BJ (cell line): ENCODE measurements around the gene PTCD1. TPM values are rescaled to one million over a fixed set of nuclear protein-coding genes. Genes with fewer than 3 reads are reported as not detected.
"Not testable (repeated sequence)": the region's sequence is repeated elsewhere in the genome, so short reads cannot be mapped to it uniquely, and the experiment has no call there.

Source experiments
- CTCF ChIA-PET: fragments of 350-600 bp; formaldehyde crosslinking; extraction: SDS; loops from one replicate; lab custom pipeline; 2021; ENCODE audit warnings: antibody characterized with exemption, inconsistent platforms; lab: Yijun Ruan, JAX
- POLR2A ChIA-PET: fragments of 300-600 bp; sonication (Branson Sonifier 250); formaldehyde crosslinking; extraction: SDS; loops from one replicate; lab custom pipeline; 2021; ENCODE audit warnings: antibody characterized with exemption; lab: Charles Lee
- DNase-seq: peaks from one replicate; pipeline ENCODE4 v3.0.0-alpha.2; 2011; ENCODE audit warnings: low read depth
- H3K27me3 ChIP-seq: 2 replicates; pipeline ENCODE4 v1.6.0; 2011; ENCODE audit warnings: low read length; ENCODE audit not compliant: control insufficient read depth, insufficient read depth
- H3K36me3 ChIP-seq: 2 replicates; pipeline ENCODE4 v1.5.1; 2011; ENCODE audit warnings: low read length; ENCODE audit not compliant: control insufficient read depth, insufficient read depth
- H3K4me3 ChIP-seq: 2 replicates; pipeline ENCODE4 v1.5.1; 2011; ENCODE audit warnings: low read depth, mild to moderate bottlenecking, control low read depth, low read length
- CTCF ChIP-seq: IDR thresholded peaks from 2 replicates; pipeline ENCODE4 v1.5.1; 2011; ENCODE audit warnings: low read depth, mild to moderate bottlenecking, control low read depth, inconsistent platforms, low read length, moderate library complexity; ENCODE audit not compliant: insufficient read depth
- polyA plus RNA-seq: library from polyadenylated mRNA; depleted of rRNA; stranded (reverse); fragments of >200 nt; gene quantifications from 2 replicates; pipeline ENCODE4 v1.2.3, GENCODE V29; 2011

The PTCD1 gene
- polyA plus RNA-seq, 1 experiment, result 3.5 TPM

- no peaks in the 10 kb centered on the region for H3K27me3 ChIP-seq
- ChIA-PET CTCF (no interaction called here), POLR2A (no interaction called here)
- no peak for DNase-seq
- H3K36me3 ChIP-seq, result peaks cover 20% of the 10 kb centered on the region
- peak overlapping the region; percentile 1; the same call in 1 of the 2 replicates for H3K4me3 ChIP-seq
- no peak for TF ChIP-seq CTCF
Measured at GRCh38 chr7:99380032-99380822, 58.4 kb downstream of the PTCD1 start.

- DNase-seq, H3K27me3 ChIP-seq, POLR2A ChIA-PET: not testable (repeated sequence)
- H3K4me3 ChIP-seq, result peak overlapping the region; percentile 1; the same call in 1 of the 2 replicates
- CTCF ChIA-PET, result interaction anchor here (0.8 kb wide), 1 partner anchor 14 kb away, joined by 3 read pairs; no protein-coding TSS in a partner anchor
- peaks cover 20% of the 10 kb centered on the region for H3K36me3 ChIP-seq
Measured at GRCh38 chr7:99379693-99380031, 58.9 kb downstream of the PTCD1 start.

- POLR2A ChIA-PET, result no interaction called here
- no peak overlapping the region for H3K4me3 ChIP-seq
- CTCF ChIA-PET, result interaction anchor here (0.8 kb wide), 1 partner anchor 14 kb away, joined by 3 read pairs; no protein-coding TSS in a partner anchor
Measured at GRCh38 chr7:99379043-99379577, 59.5 kb downstream of the PTCD1 start.

GRCh38 chr7:99375070-99375807 lies 63.4 kb downstream of the PTCD1 start:
- DNase-seq, result no peak
- POLR2A ChIA-PET, result interaction anchor here (0.7 kb wide), 1 partner anchor 293 kb away, joined by 12 read pairs; no protein-coding TSS in a partner anchor
- TF ChIP-seq CTCF, result no peak
- no peaks in the 10 kb centered on the region for H3K27me3 ChIP-seq
- peaks cover 3% of the 10 kb centered on the region; the same call in 1 of the 2 replicates for H3K36me3 ChIP-seq
- H3K4me3 ChIP-seq, result peak overlapping the region; percentile 94
- CTCF ChIA-PET, result no interaction called here

More at GRCh38 chr7:99379043-99379577, 59.5 kb downstream of the PTCD1 start:
- DNase-seq, result peak; percentile 89
- Histone ChIP-seq H3K27me3 (no peaks in the 10 kb centered on the region), H3K36me3 (peaks cover 19% of the 10 kb centered on the region)
- no peak; the same call in 1 of the 2 replicates for TF ChIP-seq CTCF

- TF ChIP-seq CTCF, result no peak
- no peak for DNase-seq
- Histone ChIP-seq H3K36me3 (peaks cover 3% of the 10 kb centered on the region; the same call in 1 of the 2 replicates), H3K27me3 (no peaks in the 10 kb centered on the region), H3K4me3 (peak within 1 kb of the TSS; percentile 94)
- CTCF ChIA-PET, result interaction anchor here (1.2 kb wide), 1 partner anchor 9 kb away, joined by 5 read pairs; no protein-coding TSS in a partner anchor
- POLR2A ChIA-PET, result no interaction called here
Measured at GRCh38 chr7:99374111-99375064, 64.2 kb downstream of the PTCD1 start, which contains the start of gene ARPC1B. TSS of gene ARPC1B (plus strand) at chr7:99374730. CDS start at chr7:99385715, 10,985 bp downstream.
